NOMO-1 treated with dmso at 0.1 percent for 144 hours (cell line): ENCODE results near the gene SHROOM3.
A peak's percentile ranks its signal among the peaks of the same experiment; 100 is the strongest.
"Not testable (repeated sequence)": the region's sequence is repeated elsewhere in the genome, so short reads cannot be mapped to it uniquely, and the experiment has no call there.

ENCODE experiments used
- DNase-seq: peaks from one replicate; lab custom pipeline; 2025; ENCODE audit not compliant: unreplicated experiment; lab: John Stamatoyannopoulos, UW

SHROOM3 gene

DNA sequence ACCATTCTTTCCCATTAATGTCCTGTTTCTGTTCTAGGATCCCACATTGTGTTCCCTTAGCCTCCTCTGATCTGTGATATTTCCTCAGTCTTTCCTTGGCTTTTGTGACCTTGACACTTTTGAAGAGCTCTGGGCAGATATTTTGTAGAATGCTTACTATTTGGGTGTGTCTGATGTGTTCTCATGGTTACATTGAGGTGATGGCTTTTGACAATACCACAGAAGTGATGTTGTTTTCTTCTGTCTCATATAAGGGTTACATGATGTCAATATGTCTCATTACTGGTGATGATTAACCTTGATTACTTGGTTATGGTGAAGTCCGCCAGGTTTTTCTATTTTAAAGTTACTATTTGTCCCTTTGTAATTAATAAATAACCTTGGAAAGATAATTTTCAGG, 279.2 kb downstream of the SHROOM3 start:
- no peak for DNase-seq

GRCh38 chr4:76716020-76716419, 281.0 kb downstream of the SHROOM3 start:
- no peak for DNase-seq

DNA sequence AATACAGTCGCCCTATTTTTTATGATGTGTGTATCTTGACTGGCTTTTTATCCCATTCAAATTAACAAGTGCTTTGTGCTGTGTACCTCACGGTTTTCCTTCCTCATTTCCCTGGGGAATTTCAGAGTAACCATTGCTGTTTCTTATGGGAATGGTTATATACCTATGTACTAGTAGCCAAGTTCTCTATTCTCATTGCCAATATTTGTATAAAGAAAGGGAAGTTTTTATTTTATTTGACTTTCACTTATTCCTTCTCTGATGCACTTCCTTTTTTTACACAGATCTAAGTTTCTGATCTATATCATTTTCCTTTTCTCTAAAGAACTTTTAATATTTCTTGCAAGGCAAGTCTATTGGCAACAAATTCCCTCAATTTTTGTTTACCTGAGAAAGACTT, 281.6 kb downstream of the SHROOM3 start:
- DNase-seq: peak; percentile 5

- DNase-seq: no peak
These were observed 282.4 kb downstream of the SHROOM3 start for GRCh38 chr4:76717431-76717830.

- DNase-seq: no peak
These were observed 283.0 kb downstream of the SHROOM3 start for GRCh38 chr4:76718021-76718420.

GRCh38 chr4:76718831-76719230, 283.8 kb downstream of the SHROOM3 start:
- DNase-seq: no peak

GRCh38 chr4:76720121-76720520, 285.1 kb downstream of the SHROOM3 start:
- no peak for DNase-seq

GRCh38 chr4:76722146-76722545, 287.1 kb downstream of the SHROOM3 start:
- DNase-seq: not testable (repeated sequence)

GRCh38 chr4:76722838-76723237, 287.8 kb downstream of the SHROOM3 start:
- no peak for DNase-seq

GRCh38 chr4:76723373-76723772, 288.3 kb downstream of the SHROOM3 start:
- no peak for DNase-seq

DNA sequence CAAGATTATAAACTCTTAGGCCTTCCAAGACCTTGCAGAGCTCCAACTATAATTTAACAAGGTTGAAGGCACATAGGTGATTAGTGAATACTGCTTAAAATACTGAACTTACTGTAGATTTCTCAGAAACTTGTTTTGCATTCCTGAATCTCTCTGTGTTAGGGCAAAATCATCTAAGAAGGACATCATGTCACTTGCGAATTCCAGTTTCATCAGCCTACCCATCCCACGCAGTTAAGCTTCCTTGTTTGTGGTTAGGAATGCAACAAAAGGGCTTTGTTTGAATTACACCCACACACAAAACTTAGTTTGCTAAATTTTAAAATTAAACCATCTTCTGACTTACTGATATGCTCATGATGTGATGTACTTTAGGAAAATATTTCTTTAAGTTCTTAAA, 288.9 kb downstream of the SHROOM3 start:
- DNase-seq: no peak

DNA sequence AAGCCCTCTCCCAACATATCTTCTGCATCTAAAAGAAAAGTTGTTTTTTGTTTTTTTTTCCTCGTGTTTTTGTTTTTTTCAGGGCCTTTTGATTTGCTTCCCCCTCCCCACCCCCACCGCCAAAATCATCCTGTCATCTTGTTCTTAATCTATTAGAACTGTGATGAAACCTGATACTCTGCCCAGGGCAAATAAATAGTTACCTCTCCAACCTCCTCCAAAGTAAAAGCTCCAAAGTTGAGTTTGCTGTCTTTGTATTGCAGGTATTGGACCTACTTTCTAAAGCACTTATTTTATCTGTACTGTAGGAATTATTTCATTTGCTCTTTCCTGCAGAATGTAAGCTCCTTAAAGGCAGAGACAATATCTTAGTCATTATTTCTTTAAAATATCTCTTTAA, 290.0 kb downstream of the SHROOM3 start:
- no peak for DNase-seq

DNA sequence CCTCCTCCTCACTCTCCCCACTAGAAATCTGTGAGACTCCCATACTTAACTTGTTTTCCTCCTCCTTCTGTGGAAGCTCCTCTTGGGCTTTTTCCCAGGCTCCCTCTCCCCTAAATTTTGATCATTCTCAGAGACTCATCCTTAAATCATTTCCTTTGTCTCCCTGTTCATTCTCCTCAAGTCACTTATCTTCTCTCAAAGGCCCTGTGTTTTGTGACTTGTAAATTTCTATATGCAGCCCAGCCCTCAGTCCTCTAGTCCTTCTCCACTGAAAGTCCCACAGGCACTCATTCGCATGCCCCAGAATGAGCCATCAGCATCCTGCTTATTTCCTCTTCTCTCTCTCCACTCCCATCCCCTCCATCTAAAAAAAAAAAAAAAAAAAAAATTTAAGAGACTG, 291.1 kb downstream of the SHROOM3 start:
- DNase-seq: no peak

DNA sequence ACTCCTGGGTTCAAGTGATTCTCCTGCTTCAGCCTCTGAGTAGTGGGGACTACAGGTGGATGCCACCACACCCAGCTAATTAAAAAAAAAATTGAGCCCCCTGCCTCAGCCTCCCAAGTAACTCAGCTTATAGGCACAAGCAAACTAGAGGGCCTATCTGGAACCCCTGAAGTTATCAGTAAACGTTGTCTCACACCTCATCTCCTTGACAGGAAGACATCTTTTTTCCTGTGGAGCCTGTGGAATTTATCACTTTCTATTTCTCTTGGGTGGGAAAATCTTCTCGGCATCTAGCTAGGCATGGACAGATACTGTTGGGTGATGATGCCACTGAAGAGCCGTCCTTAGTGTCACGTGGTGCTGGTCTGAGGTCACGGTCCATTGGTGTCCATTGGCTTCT, 291.6 kb downstream of the SHROOM3 start:
- DNase-seq: no peak

DNA sequence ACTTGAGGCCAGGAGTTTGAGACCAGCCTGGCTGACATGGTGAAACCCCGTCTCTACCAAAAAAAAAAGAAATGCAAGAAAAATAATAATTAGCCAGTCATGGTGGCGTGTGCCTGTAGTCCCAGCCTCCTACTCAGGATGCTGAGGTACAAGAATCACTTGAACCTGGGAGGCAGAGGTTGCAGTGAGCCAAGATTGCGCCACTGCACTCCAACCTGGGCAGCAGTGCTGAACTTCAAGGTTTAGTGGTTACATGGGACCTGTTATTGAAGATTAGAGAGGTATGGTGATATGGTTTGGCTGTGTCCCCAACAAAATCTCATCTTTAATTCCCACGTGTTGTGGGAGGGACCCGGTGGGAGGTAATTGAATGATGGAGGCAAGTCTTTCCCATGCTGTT, 292.9 kb downstream of the SHROOM3 start:
- not testable (repeated sequence) for DNase-seq

GRCh38 chr4:76729460-76729859, 294.4 kb downstream of the SHROOM3 start:
- no peak for DNase-seq

DNA sequence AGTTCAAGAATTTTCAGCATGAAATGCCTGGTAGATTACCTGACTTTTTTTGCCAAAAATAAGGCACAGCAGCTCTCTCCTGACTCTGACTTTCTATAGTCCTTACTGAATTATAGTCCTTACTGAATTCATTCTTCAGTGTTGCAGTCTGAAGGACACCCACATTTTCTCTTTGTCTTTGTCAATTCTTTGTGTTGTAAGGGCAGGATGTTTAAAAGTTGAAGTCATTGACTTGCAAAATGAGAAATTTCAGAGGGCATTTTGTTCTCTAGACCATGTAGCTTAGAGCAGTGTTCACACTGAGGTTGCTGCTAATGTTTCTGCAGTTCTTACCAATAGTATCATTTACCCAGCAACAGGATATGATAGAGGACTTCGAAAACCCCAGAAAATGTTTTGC, 295.0 kb downstream of the SHROOM3 start:
- no peak for DNase-seq

- DNase-seq: no peak
These were observed 297.2 kb downstream of the SHROOM3 start for GRCh38 chr4:76732246-76732645.

DNA sequence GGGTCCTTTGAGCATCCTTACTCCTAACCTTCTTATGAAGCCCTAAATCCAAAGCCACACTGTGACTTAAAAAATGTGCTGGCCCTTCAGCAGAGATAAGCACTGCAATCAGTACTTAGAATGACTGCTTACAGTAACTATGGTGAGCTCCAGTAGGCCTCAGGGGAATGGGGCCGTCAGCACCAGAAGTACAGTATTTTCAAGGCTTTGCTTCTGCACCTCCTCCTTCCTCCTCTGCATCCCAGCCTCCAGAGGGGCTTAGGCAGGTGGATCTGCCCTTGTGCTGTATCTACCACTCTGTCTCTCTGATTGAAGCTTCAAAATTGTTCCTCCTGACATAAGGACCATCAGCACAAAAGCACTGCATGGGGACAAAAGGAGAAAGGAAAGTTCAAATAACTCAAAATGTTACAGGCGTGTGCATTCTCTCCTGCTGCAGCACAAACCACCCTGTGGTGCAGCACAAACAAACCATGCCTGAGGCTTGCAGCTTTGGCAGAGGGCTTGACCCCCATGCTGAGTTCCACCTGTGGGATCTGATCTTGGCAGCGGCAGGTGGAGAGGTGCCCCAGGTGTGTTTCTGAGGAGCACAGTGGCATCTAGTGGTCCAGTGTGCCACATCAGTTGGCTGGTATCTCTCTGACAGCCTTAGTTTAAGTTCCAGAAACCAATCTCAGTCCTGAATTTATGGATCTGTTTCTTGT, 298.2 kb downstream of the SHROOM3 start:
- DNase-seq: no peak

GRCh38 chr4:76736414-76736813, 301.4 kb downstream of the SHROOM3 start:
- peak; percentile 25 for DNase-seq

DNA sequence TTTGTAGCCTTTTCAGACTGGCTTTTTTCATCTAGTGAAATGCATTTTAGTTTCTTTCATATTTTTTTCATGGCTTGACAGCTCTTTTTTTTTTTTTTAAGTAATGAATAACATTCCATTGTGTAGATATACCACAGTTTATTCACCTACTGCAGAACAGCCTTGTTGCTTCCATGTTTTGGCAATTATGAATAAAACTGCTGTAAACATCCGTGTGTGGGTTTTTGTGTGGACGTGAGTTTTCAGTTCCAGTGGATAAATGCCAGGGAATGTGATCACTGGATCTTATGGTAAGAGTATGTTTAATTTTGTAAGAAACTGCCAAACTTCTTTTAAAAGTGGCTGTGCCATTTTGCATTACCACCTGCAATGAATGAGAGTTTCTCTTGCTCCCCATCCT, 302.2 kb downstream of the SHROOM3 start:
- DNase-seq: no peak

DNA sequence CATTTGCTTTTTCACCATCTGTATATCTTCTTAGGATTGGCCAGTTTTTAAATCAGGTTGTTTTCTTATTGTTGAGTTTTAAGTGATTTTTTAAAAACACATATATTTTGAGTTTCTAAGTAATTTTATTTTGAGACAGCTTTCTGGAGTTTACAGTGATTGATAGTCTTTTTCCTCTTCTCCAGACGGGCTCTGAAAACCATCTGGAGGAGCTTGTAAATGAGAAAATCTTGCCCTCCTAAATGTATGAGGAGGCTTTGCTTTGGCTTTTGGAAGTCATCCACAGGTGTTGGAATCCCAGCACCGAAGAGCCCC, 302.7 kb downstream of the SHROOM3 start:
- no peak for DNase-seq

GRCh38 chr4:76738086-76738931, 303.3 kb downstream of the SHROOM3 start:
- DNase-seq: no peak
